ENCODE results near the gene SPEM3. TPM values are rescaled to one million over a fixed set of nuclear protein-coding genes. Genes with fewer than 3 reads are reported as not detected.

Gene SPEM3
- total and polyA plus RNA-seq, 9 donors, result not detected

- peak in 2 of 5 donors; percentile 44 to 57 for DNase-seq
- H3K27ac ChIP-seq, result peak overlapping the region; percentile 37 to 94
- WGBS, 3 donors, result 3% methylated on average over 46 to 48 of the region's 48 CpGs
- H3K9me3 ChIP-seq, result no peaks in the 10 kb centered on the region
- no peaks in the 10 kb centered on the region for H3K27me3 ChIP-seq
- peak overlapping the region; percentile 63 for H3K4me3 ChIP-seq
- TF ChIP-seq EP300 (IDR thresholded peaks at IDR 0.05), result no peak
- TF ChIP-seq POLR2A (IDR thresholded peaks at IDR 0.05), result no peak
- TF ChIP-seq CTCF (IDR thresholded peaks at IDR 0.05), result no peak
- H3K36me3 ChIP-seq, result no peaks in the 10 kb centered on the region
- H3K4me1 ChIP-seq (ENCODE audit: insufficient read depth), result peaks cover 5% of the 10 kb centered on the region
- intact Hi-C loops (cut with DNase I), result no loop called here
Measured at GRCh38 chr17:7393613-7394451, 34.8 kb upstream of the SPEM3 start.

GRCh38 chr17:7394452-7395191, 34.0 kb upstream of the SPEM3 start, which contains the start of gene PLSCR3:
Gene PLSCR3 (minus strand): TSS chr17:7394525. CDS start chr17:7394110, 415 bp downstream.
- H3K27me3 ChIP-seq, result no peaks in the 10 kb centered on the region
- H3K4me3 ChIP-seq, result peak within 1 kb of the TSS; percentile 63
- no peaks in the 10 kb centered on the region for H3K36me3 ChIP-seq
- peak within 1 kb of the TSS; percentile 37 to 94 for H3K27ac ChIP-seq
- intact Hi-C loops (cut with DNase I), result no loop called here
- peaks cover 5% of the 10 kb centered on the region for H3K4me1 ChIP-seq (ENCODE audit: insufficient read depth)
- no peaks in the 10 kb centered on the region for H3K9me3 ChIP-seq
- DNase-seq, result peak; percentile 85 to 92 (median 88)
- TF ChIP-seq EP300 (IDR thresholded peaks at IDR 0.05) (no peak), CTCF (IDR thresholded peaks at IDR 0.05) (peak; percentile 29 to 51 (median 42)), POLR2A (IDR thresholded peaks at IDR 0.05) (peak; percentile 94)
- 0 to 1% (median 1%) methylated on average over 45 to 71 of the region's 71 CpGs for WGBS, 3 donors

GRCh38 chr17:7396147-7396546, 32.5 kb upstream of the SPEM3 start:
- no peak for DNase-seq
- Histone ChIP-seq H3K4me1 (ENCODE audit: insufficient read depth) (peaks cover 5% of the 10 kb centered on the region), H3K27me3 (no peaks in the 10 kb centered on the region), H3K9me3 (no peaks in the 10 kb centered on the region), H3K4me3 (no peak overlapping the region), H3K36me3 (no peaks in the 10 kb centered on the region), H3K27ac (no peak overlapping the region)
- WGBS, 3 donors, result 82 to 88% (median 86%) methylated on average over 4 of the region's 4 CpGs
- intact Hi-C loops (cut with DNase I), result no loop called here
- TF ChIP-seq POLR2A (IDR thresholded peaks at IDR 0.05), result no peak
- TF ChIP-seq EP300 (IDR thresholded peaks at IDR 0.05), result no peak
- no peak for TF ChIP-seq CTCF (IDR thresholded peaks at IDR 0.05)

DNA sequence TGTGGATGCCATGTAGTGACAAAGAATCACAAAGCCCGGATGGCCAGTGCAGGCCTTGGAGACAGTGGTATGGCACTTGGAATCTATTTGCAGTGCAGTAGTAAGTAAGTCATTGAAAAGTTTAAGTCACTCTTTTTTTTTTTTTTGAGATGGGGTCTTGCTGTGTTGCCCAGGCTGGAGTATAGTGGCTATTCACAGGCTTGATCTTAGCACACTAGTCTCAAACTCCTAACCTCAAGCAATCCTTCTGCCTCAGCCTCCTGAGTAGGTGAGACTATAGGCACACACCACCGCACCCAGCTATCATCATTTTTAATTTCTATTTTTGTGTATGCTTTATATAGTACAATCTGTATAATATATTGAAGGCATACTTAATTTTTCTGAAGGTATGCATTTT, 30.0 kb upstream of the SPEM3 start:
- intact Hi-C loops (cut with DNase I), result no loop called here
- DNase-seq, result no peak
- H3K4me3 ChIP-seq, result no peak overlapping the region
- H3K36me3 ChIP-seq, result no peaks in the 10 kb centered on the region
- H3K9me3 ChIP-seq, result no peaks in the 10 kb centered on the region
- no peak overlapping the region for H3K27ac ChIP-seq
- H3K4me1 ChIP-seq (ENCODE audit: insufficient read depth), result no peaks in the 10 kb centered on the region
- TF ChIP-seq POLR2A (IDR thresholded peaks at IDR 0.05) (no peak), CTCF (IDR thresholded peaks at IDR 0.05) (no peak), EP300 (IDR thresholded peaks at IDR 0.05) (no peak)
- H3K27me3 ChIP-seq, result no peaks in the 10 kb centered on the region
- 79 to 80% (median 79%) methylated on average over 2 of the region's 2 CpGs for WGBS, 3 donors

Measured in ovary (tissue), 9 donors.